Muscle of back (tissue), 11 donors: Measurements from ENCODE around the gene CRYAB. TPM values are rescaled to one million over a fixed set of nuclear protein-coding genes. Genes with fewer than 3 reads are reported as not detected.
"Not testable (repeated sequence)": the region's sequence is repeated elsewhere in the genome, so short reads cannot be mapped to it uniquely, and the experiment has no call there.

Experiments
- DNase-seq, 3 donors: peaks; one replicate each; pipeline versions ENCODE4 v3.0.0 to v3.0.0-alpha.2; 2013
- polyA plus RNA-seq, 10 donors: library from polyadenylated mRNA; unstranded; fragments of 120-200 nt; gene quantifications; one replicate each; pipeline ENCODE4 v1.2.1, GENCODE V29; 2013; ENCODE audit not compliant: insufficient read length in 10 of 10

Gene CRYAB
- polyA plus RNA-seq, 10 donors, result 407 to 1,057 (median 719) TPM

DNA sequence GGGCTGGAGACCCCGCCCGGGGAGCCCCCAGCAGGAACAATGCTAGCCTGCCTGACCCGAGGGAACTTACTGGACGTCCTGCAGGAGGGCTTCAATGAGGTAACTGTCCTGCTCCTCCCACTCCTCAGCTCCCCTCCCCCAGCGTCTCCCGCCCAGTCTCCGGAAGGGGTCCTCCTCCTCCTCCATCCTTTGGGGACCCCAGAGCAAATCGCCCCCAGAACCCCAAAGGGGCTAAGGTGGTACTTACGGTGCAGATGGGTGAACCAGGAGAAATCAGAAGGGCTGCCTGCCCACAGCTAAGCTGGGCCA, 25.8 kb upstream of the CRYAB start:
- no peak for DNase-seq

GRCh38 chr11:111936040-111936540, 24.5 kb upstream of the CRYAB start:
- DNase-seq, result no peak

- peak in 1 of 3 donors; percentile 25 for DNase-seq
Observed at GRCh38 chr11:111935317-111936039, 23.9 kb upstream of the CRYAB start.

GRCh38 chr11:111934306-111934705, 22.7 kb upstream of the CRYAB start:
- no peak for DNase-seq

GRCh38 chr11:111933872-111934271, 22.3 kb upstream of the CRYAB start:
- no peak for DNase-seq

DNA sequence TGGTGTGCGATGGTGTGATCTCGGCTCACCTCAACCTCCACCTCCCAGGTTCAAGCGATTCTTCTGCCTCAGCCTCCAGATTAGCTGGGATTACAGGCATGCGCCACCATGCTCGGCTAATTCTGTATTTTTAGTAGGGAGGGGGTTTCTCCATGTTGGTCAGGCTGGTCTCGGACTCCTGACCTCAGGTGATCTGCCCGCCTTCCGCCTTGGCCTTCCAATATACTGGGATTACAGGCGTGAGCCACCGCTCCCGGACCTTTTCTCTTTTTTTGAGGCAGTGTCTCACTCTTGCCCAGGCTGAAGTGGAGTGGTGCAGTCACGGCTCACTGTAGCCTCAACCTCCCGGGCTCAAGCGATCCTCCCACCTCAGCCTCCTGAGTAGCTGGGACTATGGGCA, 21.6 kb upstream of the CRYAB start:
- DNase-seq, result not testable (repeated sequence)

GRCh38 chr11:111932611-111932950, 21.0 kb upstream of the CRYAB start:
- DNase-seq, result no peak

GRCh38 chr11:111930472-111930871, 18.9 kb upstream of the CRYAB start:
- DNase-seq, result no peak

- DNase-seq, result peak; percentile 97 to 98 (median 98)
Observed at GRCh38 chr11:111926505-111927391, 15.2 kb upstream of the CRYAB start.

DNA sequence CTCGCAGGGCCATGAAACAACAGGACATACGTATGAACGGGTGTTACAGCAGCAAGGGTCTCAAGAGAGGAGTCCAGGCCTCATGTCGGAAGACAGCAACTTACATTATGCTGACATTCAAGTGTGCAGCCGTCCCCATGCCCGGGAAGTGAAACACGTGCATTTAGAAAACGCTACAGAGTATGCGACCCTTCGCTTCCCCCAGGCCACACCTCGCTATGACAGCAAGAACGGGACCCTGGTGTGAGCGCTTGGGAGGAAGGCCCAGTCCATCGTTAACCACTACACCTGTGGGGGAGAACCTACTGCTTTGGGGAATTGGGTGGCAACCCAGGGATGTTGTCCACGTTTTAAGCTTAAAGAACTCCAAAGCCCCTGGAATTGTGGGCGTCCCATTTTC, 14.4 kb upstream of the CRYAB start:
- no peak for DNase-seq

DNA sequence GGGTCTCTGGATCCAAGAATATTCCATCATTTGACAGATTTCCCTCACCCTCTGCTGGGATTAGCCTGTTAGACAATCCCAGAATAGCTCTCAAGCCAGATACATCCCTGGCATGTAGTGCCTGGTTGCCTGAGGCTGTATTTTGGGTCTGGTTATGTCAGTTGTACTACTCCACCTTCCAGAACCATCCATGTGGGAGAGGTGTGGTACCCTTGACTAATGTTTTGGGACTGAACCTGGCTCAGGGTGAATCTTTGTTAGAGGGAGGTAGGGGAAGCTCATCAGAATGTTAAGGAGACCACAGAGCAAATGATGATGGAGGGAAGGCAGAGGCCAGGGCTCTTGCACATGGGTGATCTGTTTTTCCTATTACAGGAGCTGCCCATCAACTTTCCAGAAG, 12.4 kb upstream of the CRYAB start:
- no peak for DNase-seq

DNA sequence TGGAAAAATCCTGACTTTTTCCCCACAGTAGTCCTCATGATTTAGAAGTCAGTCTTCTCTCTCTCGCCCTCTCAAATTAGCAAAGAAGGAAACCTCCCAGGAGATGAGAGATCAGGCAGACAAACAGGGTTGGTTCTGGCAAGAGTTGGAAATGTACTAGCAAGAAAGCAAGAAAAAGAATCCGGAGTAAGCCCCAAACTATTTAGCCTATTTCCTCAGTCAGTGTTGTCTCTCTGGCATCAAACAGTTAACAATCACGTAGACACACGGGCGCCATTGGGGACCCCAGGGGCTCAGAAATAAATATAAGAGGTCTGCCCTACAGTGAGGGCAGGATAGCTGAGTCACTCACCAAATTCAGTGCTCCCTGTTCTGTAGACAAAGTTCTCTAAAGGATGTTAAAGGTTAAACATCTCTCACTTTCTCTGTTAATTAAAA, 11.8 kb upstream of the CRYAB start:
- peak in 1 of 3 donors; percentile 34 for DNase-seq

DNA sequence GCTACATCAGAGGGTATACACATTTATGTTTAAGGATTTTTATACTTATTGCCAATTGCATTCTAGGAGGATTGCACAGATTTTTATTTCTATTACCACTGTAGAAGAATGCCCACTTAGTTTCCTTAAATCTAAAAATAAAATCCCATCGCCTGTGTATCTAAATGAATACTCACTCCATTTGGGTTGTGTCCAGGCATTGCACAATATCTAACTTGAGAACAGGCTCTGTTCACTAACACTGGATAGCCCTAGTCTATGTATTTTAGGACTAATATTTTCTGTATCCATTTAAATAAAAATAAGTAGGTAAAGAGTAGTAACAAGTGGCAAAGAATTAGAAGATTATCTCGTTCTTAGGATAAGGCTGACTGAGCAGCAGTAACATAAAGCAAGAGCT, 11.2 kb upstream of the CRYAB start:
- peak; percentile 67 to 80 (median 75) for DNase-seq

DNA sequence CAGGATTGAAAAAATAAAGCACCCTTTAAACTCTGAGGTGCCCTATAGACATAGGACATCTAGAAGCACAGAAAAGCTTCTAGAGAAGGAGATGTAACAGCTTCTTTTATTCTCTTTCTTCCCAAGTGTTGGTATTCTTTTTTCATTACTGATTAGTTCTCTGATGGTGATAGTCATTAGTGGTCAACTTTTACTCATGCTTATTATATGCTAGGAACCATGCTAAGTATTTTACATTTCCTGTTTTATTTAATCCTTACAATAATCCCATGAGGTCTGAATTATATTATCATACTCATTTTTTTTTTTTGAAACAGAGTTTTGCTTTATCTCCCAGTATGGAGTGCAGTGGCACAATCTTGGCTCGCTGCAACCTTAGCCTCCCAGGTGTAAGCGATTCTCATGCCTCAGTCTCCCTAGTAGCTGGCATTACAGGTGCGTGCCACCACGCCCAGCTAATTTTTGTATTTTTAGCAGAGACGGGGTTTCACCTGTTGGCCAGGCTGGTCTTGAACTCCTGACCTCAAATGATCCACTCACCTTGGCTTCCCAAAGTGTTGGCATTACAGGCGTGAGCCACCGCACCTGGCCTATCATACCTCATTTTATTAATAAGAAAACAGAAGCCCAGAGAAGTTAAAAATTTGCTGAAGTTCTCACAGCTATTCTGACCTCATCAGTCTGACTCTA, 10.1 kb upstream of the CRYAB start:
- DNase-seq, result no peak

- no peak for DNase-seq
Observed at GRCh38 chr11:111920908-111921307, 9.3 kb upstream of the CRYAB start.

GRCh38 chr11:111918390-111919256, 7.1 kb upstream of the CRYAB start, which contains the start of gene C11orf52:
Gene C11orf52 (plus strand): TSS chr11:111918913. CDS start chr11:111918973, 60 bp downstream.
- peak in 1 of 3 donors; percentile 76 for DNase-seq

GRCh38 chr11:111917788-111918187, 6.2 kb upstream of the CRYAB start:
- DNase-seq, result no peak

- no peak for DNase-seq
Observed at GRCh38 chr11:111917312-111917711, 5.7 kb upstream of the CRYAB start.

- DNase-seq, result no peak
Observed at GRCh38 chr11:111916768-111917167, 5.2 kb upstream of the CRYAB start.

GRCh38 chr11:111913997-111914396, 2.4 kb upstream of the CRYAB start:
- peak; percentile 63 to 76 (median 71) for DNase-seq
